GM06990 (cell line): ENCODE results near the gene CIRBP.

Source experiments
- DNase-seq: peaks from one replicate; pipeline ENCODE4 v3.0.0-alpha.2; 2011; ENCODE audit not compliant: insufficient read length; ENCODE audit errors: extremely low read depth
- H3K27me3 ChIP-seq: replicated peaks from 2 replicates; pipeline ENCODE4 v1.6.0; 2011; ENCODE audit warnings: low read length; ENCODE audit not compliant: control insufficient read depth, insufficient read depth
- H3K36me3 ChIP-seq: 2 replicates; pipeline ENCODE4 v1.5.1; 2011; ENCODE audit warnings: low read length; ENCODE audit not compliant: control insufficient read depth, insufficient read depth
- H3K4me3 ChIP-seq: replicated peaks from 2 replicates; pipeline ENCODE4 v1.5.1; 2011; ENCODE audit warnings: low read depth, mild to moderate bottlenecking, control low read depth, low read length
- TF ChIP-seq, protein P1 (sequence below): IDR thresholded peaks from 2 replicates; pipeline ENCODE4 v1.5.1; 2011; ENCODE audit warnings: low read length, control low read depth, mild to moderate bottlenecking, inconsistent platforms; ENCODE audit not compliant: insufficient read depth, poor library complexity, severe bottlenecking

The CIRBP gene

DNA sequence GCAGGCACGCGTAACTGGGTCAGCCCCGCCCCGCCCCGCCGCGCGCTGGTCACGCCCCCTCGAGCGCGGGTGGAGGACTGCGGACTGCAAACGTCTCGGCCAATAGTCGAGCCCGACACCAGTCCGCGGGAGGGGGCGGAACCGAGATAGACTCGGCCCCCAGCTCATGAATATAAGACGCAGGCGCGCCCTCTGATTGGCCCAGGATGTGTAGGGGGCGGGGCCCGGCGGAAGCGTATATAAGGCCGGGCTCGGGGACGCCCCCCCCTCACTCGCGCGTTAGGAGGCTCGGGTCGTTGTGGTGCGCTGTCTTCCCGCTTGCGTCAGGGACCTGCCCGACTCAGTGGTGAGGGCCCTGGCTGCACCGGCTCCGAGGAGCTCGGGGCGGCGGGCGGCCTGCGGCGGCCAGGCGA lies at the start of gene CIRBP:
TSS of gene CIRBP (plus strand) at position 268 of the 413 bp plus-strand sequence. CDS start 1,602 bp downstream, outside the sequence.
- TF ChIP-seq, protein P1, sequence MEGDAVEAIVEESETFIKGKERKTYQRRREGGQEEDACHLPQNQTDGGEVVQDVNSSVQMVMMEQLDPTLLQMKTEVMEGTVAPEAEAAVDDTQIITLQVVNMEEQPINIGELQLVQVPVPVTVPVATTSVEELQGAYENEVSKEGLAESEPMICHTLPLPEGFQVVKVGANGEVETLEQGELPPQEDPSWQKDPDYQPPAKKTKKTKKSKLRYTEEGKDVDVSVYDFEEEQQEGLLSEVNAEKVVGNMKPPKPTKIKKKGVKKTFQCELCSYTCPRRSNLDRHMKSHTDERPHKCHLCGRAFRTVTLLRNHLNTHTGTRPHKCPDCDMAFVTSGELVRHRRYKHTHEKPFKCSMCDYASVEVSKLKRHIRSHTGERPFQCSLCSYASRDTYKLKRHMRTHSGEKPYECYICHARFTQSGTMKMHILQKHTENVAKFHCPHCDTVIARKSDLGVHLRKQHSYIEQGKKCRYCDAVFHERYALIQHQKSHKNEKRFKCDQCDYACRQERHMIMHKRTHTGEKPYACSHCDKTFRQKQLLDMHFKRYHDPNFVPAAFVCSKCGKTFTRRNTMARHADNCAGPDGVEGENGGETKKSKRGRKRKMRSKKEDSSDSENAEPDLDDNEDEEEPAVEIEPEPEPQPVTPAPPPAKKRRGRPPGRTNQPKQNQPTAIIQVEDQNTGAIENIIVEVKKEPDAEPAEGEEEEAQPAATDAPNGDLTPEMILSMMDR: no peak
- Histone ChIP-seq H3K27me3 (no peaks in the 10 kb centered on the region; the same call in 1 of the 2 replicates), H3K36me3 (peaks cover 26% of the 10 kb centered on the region), H3K4me3 (peak within 1 kb of the TSS; percentile 98)
- peak; percentile 98 for DNase-seq

DNA sequence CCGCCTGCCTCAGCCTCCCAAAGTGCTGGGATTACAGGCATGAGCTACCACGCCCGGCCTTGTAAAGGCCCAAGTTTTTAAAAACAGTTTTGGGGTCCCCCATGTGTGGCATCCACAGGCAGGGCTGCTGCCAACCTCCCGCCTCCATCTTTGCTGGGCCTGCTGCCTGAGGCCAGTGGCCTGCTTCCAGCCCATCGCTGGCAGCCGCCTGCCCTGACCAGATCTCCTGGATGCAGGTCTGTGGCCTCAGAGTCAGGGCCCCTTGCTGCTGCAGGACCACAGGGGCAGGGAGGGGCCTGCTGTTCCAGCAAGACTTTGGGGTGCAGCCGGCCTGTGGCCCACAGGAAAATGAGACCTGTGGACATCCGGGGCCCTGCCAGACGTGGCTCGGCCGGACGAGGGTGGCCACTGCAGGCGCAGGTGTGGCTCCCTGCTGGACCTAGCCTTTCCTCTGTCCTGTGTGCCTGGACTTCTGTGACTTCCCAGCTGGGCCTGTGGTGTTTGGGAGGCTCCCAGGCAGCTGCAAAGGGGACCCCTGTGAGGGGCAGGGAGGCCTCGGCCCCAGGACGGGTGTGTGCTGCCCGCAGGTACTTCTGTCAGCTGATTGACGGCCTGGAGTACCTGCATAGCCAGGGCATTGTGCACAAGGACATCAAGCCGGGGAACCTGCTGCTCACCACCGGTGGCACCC lies 49.2 kb upstream of the CIRBP start:
- Histone ChIP-seq H3K4me3 (no peak overlapping the region), H3K27me3 (no peaks in the 10 kb centered on the region), H3K36me3 (peaks cover 24% of the 10 kb centered on the region)
- DNase-seq: no peak
- TF ChIP-seq, protein P1: no peak

DNA sequence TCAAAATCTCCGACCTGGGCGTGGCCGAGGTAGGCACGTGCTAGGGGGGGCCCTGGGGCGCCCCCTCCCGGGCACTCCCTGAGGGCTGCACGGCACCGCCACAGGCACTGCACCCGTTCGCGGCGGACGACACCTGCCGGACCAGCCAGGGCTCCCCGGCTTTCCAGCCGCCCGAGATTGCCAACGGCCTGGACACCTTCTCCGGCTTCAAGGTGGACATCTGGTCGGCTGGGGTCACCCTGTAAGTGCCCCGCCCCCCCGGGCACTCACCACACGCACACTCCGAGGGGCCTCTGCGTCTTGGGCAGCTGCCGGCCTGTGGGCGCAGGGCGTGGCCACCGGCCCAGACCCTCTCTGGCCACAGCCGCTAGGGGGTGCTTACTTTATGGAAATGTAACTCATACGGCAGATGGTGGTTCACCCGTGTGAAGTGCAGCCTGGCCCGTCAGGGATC lies 48.6 kb upstream of the CIRBP start:
- no peak for DNase-seq
- Histone ChIP-seq H3K4me3 (no peak overlapping the region), H3K36me3 (peaks cover 22% of the 10 kb centered on the region), H3K27me3 (no peaks in the 10 kb centered on the region)
- TF ChIP-seq, protein P1: peak; percentile 52

DNA sequence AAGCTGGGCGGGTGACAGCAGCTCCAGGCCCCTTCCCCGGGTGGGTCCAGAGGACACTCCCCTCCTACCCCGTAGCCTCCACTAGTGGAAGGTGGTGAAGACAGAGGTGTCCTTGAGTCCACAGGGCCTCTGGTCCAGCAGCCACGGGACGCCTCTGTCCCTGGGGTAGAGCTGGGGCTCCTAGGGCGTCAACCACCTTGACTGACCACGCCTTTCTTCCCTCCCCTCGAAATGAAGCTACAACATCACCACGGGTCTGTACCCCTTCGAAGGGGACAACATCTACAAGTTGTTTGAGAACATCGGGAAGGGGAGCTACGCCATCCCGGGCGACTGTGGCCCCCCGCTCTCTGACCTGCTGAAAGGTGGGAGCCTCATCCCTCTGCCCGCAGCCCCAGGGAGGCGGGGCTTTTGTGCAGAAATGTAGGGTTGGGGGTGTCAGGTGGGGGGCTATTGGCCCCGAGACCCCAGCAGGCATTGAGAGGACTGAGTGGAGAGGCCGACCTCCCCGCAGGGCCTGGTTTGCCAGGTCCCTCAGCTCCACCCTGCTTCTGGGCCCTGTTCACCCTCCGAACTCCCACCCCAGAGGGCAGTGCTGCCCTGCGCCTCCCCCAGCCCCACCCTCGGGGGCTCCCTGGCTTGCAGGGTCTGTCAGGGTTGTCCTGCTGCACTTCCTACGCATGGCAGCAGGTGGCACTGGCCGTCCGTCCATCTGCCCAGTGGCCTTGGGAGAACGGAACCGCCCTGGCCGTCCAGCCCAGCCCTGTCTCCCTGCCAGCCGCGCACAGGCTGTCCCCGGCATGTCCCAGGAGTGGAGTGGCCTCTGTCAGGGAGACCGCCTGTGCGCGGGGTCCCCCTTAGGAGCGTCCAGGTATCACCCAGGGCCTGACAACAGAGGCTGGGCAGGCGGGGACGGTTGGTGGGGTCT lies 47.9 kb upstream of the CIRBP start:
- DNase-seq: no peak
- peaks cover 24% of the 10 kb centered on the region for H3K36me3 ChIP-seq
- TF ChIP-seq, protein P1: peak; percentile 40
- no peak overlapping the region for H3K4me3 ChIP-seq
- no peaks in the 10 kb centered on the region for H3K27me3 ChIP-seq

DNA sequence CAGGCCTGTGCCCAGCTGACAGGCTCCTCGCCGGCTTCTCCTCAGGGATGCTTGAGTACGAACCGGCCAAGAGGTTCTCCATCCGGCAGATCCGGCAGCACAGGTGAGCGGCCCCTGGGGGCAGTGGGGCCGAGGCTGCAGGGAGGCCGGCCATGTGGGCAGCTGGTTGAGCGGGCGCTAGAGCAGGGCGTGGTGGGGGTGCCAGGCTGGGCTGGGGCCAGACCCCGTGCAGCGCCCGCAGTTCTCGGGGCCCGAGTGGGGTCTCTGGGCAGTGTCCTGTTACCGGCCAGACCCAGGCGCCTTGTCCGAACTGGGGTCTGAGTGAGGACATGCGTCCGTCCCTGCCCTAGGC lies 47.3 kb upstream of the CIRBP start:
- H3K4me3 ChIP-seq: no peak overlapping the region
- TF ChIP-seq, protein P1: no peak
- peaks cover 24% of the 10 kb centered on the region for H3K36me3 ChIP-seq
- no peak for DNase-seq
- no peaks in the 10 kb centered on the region for H3K27me3 ChIP-seq
